Frontal cortex (tissue), 4 donors: Measurements from ENCODE around the gene AATK. TPM values are rescaled to one million over a fixed set of nuclear protein-coding genes. Genes with fewer than 3 reads are reported as not detected.
A peak's percentile ranks its signal among the peaks of the same experiment; 100 is the strongest.

Experiments used
- DNase-seq, 2 donors: peaks; one replicate each; pipeline ENCODE4 v3.0.0; 2012; ENCODE audit warnings: low spot score in 2 of 2
- FAIRE-seq: peaks from 2 replicates; lab custom pipeline; 2012; peaks lifted over from hg19 to GRCh38; lab: Jason Lieb, UNC
- total RNA-seq: library from RNA; depleted of rRNA; stranded (reverse); fragments of >200 nt; gene quantifications from one replicate; pipeline ENCODE4 v1.2.3, GENCODE V29; 2014
- donor health status: control.
- donor health status: control.
- donor health status: control.

Gene AATK, protein sequence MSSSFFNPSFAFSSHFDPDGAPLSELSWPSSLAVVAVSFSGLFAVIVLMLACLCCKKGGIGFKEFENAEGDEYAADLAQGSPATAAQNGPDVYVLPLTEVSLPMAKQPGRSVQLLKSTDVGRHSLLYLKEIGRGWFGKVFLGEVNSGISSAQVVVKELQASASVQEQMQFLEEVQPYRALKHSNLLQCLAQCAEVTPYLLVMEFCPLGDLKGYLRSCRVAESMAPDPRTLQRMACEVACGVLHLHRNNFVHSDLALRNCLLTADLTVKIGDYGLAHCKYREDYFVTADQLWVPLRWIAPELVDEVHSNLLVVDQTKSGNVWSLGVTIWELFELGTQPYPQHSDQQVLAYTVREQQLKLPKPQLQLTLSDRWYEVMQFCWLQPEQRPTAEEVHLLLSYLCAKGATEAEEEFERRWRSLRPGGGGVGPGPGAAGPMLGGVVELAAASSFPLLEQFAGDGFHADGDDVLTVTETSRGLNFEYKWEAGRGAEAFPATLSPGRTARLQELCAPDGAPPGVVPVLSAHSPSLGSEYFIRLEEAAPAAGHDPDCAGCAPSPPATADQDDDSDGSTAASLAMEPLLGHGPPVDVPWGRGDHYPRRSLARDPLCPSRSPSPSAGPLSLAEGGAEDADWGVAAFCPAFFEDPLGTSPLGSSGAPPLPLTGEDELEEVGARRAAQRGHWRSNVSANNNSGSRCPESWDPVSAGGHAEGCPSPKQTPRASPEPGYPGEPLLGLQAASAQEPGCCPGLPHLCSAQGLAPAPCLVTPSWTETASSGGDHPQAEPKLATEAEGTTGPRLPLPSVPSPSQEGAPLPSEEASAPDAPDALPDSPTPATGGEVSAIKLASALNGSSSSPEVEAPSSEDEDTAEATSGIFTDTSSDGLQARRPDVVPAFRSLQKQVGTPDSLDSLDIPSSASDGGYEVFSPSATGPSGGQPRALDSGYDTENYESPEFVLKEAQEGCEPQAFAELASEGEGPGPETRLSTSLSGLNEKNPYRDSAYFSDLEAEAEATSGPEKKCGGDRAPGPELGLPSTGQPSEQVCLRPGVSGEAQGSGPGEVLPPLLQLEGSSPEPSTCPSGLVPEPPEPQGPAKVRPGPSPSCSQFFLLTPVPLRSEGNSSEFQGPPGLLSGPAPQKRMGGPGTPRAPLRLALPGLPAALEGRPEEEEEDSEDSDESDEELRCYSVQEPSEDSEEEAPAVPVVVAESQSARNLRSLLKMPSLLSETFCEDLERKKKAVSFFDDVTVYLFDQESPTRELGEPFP (N-terminal part only)
- total RNA-seq = 8.2 TPM

- DNase-seq = peak; percentile 78 to 80
These were observed at the start of gene AATK for GRCh38 chr17:81166033-81166492. Gene AATK, minus strand, starts transcription at chr17:81166221. Its CDS starts 229 bp downstream, at chr17:81165992.

GRCh38 chr17:81213978-81214377 lies 48.0 kb upstream of the AATK start:
- no peak for FAIRE-seq

More at GRCh38 chr17:81166033-81166492, at the start of gene AATK:
- FAIRE-seq = no peak

GRCh38 chr17:81212365-81212764 lies 46.3 kb upstream of the AATK start:
- no peak for FAIRE-seq
- DNase-seq = no peak

More at GRCh38 chr17:81213978-81214377, 48.0 kb upstream of the AATK start:
- DNase-seq = no peak

DNA sequence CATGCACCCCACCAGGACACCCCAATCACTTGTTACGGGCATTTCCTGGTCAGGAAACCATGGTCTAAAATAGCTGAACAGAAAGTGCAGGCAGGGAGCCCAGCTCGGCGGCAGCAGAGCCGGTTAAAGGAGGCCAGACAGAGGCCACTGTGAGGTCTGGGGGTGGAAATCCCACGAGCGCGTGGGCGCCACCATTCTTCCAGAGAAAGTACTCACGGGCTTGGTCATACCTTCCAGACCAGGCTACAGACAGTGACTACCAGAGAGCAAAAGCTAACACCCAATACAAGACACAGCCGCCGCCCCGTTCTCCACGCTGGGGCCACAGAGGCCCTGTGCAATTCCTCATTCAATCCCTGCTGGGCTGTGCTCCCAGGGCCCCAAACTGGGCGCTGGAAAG lies 44.8 kb upstream of the AATK start:
- FAIRE-seq (no peak), DNase-seq (no peak)

- no peak for DNase-seq
These were observed 44.4 kb upstream of the AATK start for GRCh38 chr17:81210466-81210865.

DNA sequence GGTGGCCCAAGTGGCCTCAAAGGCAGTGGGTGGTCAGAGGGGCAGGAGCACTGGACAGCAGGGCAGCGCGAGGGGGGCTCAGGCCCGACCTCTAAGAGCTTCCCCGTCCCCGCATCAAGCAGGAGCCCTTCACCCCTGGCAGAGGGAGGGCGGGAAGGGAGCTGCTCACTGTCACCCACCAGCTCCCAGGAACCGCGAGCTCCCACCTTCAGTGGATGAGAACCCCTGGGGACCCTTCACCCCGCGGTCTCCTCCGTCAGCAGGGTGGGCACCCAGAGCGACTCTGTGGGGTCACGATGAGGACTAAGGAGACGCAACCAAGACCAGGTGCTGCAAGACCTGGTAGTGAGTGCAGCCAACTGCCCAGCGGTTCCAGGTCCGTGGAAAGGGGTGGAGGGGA lies 43.1 kb upstream of the AATK start:
- FAIRE-seq (no peak), DNase-seq (no peak)

More at GRCh38 chr17:81210466-81210865, 44.4 kb upstream of the AATK start:
- no peak for FAIRE-seq

GRCh38 chr17:81208651-81209050 lies 42.6 kb upstream of the AATK start:
- FAIRE-seq = no peak
- no peak for DNase-seq

- no peak for FAIRE-seq
These were observed 41.9 kb upstream of the AATK start for GRCh38 chr17:81207610-81208581.

GRCh38 chr17:81206657-81207056 lies 40.6 kb upstream of the AATK start:
- no peak for DNase-seq
- FAIRE-seq = no peak

More at GRCh38 chr17:81207610-81208581, 41.9 kb upstream of the AATK start:
- no peak for DNase-seq

GRCh38 chr17:81206166-81206565 lies 40.1 kb upstream of the AATK start:
- DNase-seq = no peak
- FAIRE-seq = no peak

GRCh38 chr17:81204578-81204977 lies 38.6 kb upstream of the AATK start:
- DNase-seq (no peak), FAIRE-seq (no peak)

- DNase-seq (no peak), FAIRE-seq (no peak)
These were observed 37.1 kb upstream of the AATK start for GRCh38 chr17:81203136-81203535.

DNA sequence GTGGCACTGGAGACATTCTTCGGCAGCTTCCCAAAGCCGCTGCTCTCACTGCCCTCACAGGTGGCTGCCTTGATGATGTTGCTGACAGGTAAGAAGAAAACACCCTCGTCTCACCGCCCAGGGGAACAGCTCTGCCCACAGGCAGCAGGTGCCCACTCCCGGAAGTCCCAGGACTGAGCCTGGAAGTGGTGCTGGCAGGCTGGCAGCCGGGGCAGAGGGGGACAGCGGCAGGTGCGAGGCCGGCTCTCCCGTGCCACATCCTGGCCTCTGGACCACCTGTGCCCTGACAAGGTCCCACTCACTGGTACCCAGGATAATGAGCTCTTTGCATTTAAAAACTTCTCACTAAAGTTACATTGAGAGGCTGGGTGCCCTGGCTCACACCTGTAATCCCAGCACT lies 36.3 kb upstream of the AATK start:
- no peak for DNase-seq
- no peak for FAIRE-seq

- DNase-seq (peak; percentile 81 to 89), FAIRE-seq (no peak)
These were observed 34.9 kb upstream of the AATK start for GRCh38 chr17:81200695-81201580.

- FAIRE-seq (no peak), DNase-seq (no peak)
These were observed 34.2 kb upstream of the AATK start for GRCh38 chr17:81200201-81200600.

DNA sequence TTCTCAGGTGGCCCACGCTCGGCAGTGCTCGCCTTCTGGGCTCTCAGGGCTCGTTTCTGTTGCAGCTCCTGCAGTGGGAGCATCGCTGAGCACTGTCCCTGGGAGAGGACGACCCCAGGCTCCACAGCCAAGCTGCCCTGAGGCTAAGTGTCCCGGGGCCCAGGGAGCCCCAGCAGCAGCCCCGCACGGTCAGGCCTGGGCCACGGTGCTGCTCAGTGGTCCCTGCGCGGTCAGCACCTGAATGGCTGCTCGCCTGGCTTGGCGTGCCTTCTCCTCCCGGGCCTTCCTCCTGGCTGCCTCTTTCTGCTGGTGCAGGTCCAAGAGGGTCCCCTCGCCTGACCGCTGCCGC lies 33.4 kb upstream of the AATK start:
- DNase-seq = no peak
- no peak for FAIRE-seq

GRCh38 chr17:81198826-81199481 lies 32.9 kb upstream of the AATK start:
- DNase-seq (no peak), FAIRE-seq (no peak)
